Stimulated activated CD8-positive, alpha-beta memory T cell treated with anti-CD3 and anti-CD28 coated beads, Interleukin-4, amount 100 ng/mL, for 48 hours (primary cell): ENCODE measurements around the gene NPIPB8.
"Not testable (repeated sequence)": the region's sequence is repeated elsewhere in the genome, so short reads cannot be mapped to it uniquely, and the experiment has no call there.

Experiments
- DNase-seq: peaks from one replicate; pipeline ENCODE4 v3.0.0-alpha.2; 2020

Gene NPIPB8

DNA sequence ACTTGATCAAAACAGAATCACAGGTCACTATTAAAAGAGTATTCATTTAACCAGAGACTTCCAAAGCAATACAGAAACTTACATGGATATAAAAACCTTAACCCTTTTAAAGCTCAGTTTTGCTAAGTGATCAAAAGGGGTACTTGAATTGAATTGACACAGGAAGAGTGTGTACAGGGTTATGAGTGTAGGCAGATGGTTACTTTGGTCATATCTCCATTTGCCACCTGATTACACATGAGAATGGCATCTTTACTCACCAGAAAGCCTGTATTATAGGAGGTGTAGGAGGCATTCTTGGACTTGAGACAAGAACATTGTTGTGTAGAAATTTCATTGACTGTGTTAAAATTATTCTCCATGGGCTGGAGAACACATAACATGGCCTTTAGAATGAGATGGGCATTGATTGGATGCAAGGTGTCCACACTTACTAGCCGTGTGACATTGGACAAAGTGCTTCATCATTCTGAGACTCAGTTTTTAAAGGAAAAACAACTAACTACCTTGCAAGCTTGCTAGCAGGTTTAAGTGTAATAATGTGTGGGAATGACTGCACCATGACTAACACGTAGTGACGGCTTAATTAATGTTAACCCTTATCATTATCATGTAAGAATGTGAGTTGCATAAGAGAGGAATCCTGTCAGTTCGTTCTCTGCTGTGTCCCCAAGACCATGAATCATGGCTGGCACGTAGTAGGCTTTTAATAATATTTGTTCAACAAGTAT, 1.6 kb upstream of the NPIPB8 start:
- DNase-seq, result not testable (repeated sequence)

- DNase-seq, result not testable (repeated sequence)
These were observed 494 bp downstream of the NPIPB8 start for GRCh38 chr16:28638359-28638758.

GRCh38 chr16:28639959-28640358, 2.1 kb downstream of the NPIPB8 start:
- DNase-seq, result not testable (repeated sequence)

DNA sequence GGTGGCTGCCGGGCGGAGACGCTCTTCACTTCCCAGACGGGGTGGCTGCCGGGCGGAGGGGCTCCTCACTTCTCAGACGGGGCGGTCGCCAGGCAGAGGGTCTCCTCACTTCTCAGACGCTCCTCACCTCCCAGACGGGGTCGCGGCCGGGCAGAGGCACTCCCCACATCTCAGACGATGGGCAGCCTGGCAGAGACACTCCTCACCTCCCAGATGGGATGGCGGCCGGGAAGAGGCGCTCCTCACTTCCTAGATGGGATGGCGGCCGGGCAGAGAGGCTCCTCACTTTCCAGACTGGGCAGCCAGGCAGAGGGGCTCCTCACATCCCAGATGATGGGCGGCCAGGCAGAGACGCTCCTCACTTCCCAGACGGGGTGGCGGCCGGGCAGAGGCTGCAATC, 28.4 kb downstream of the NPIPB8 start:
- DNase-seq, result not testable (repeated sequence)

DNA sequence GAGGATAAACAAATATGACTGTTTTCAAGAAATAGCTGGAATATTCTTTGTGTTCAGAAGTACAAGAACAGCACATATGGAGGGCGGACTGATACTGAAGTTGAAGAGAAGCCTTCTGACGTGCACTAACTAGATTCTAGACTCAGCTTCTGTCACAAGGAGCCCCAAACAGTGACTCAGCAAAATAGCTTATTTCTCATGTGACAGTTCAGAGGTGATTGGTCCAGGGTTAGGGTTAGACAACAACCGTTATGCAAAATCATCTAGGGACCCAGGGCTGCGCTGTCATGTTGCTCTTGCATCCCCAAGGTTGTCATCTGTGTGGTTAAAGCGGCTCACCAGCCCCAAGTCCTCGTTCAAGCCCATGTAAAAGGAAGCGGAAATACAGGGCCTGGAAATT, 29.6 kb downstream of the NPIPB8 start:
- DNase-seq, result not testable (repeated sequence)

GRCh38 chr16:28668199-28668598, 30.3 kb downstream of the NPIPB8 start:
- not testable (repeated sequence) for DNase-seq

- not testable (repeated sequence) for DNase-seq
These were observed 50.6 kb downstream of the NPIPB8 start for GRCh38 chr16:28688327-28688952.

DNA sequence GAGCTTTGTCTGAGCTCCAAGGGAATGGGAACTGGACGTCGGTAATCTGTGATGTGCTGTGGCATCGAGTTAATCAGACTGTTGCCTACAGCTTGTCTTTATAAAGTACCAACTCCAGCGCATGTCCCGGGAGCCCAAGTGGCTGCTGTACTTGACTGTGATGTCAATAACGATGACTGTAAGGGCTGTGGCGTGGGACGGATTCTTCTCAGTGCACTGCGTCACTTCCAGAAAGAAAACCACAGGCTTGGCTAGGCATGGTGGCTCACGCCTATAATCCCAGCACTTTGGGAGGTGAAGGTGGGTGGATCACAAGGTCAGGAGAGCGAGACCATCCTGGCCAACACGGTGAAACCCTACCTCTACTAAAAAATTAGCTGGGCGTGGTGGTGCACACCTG, 51.6 kb downstream of the NPIPB8 start:
- not testable (repeated sequence) for DNase-seq

GRCh38 chr16:28691722-28692121, 53.9 kb downstream of the NPIPB8 start:
- DNase-seq, result not testable (repeated sequence)

GRCh38 chr16:28693257-28693950, 55.5 kb downstream of the NPIPB8 start:
- not testable (repeated sequence) for DNase-seq

GRCh38 chr16:28699792-28700191, 61.9 kb downstream of the NPIPB8 start:
- DNase-seq, result not testable (repeated sequence)

GRCh38 chr16:28700349-28700748, 62.5 kb downstream of the NPIPB8 start:
- not testable (repeated sequence) for DNase-seq

GRCh38 chr16:28701384-28701783, 63.5 kb downstream of the NPIPB8 start:
- not testable (repeated sequence) for DNase-seq

- DNase-seq, result not testable (repeated sequence)
These were observed 66.4 kb downstream of the NPIPB8 start for GRCh38 chr16:28704246-28704645.
